NCI-H524 (cell line): ENCODE data around the gene LRP10.
A peak's percentile ranks its signal among the peaks of the same experiment; 100 is the strongest.
"Not testable (repeated sequence)": the region's sequence is repeated elsewhere in the genome, so short reads cannot be mapped to it uniquely, and the experiment has no call there.

Source experiments
- DNase-seq, 2 experiments: peaks; one replicate each; lab custom pipeline; 2025; lab: John Stamatoyannopoulos, UW

The LRP10 gene

DNA sequence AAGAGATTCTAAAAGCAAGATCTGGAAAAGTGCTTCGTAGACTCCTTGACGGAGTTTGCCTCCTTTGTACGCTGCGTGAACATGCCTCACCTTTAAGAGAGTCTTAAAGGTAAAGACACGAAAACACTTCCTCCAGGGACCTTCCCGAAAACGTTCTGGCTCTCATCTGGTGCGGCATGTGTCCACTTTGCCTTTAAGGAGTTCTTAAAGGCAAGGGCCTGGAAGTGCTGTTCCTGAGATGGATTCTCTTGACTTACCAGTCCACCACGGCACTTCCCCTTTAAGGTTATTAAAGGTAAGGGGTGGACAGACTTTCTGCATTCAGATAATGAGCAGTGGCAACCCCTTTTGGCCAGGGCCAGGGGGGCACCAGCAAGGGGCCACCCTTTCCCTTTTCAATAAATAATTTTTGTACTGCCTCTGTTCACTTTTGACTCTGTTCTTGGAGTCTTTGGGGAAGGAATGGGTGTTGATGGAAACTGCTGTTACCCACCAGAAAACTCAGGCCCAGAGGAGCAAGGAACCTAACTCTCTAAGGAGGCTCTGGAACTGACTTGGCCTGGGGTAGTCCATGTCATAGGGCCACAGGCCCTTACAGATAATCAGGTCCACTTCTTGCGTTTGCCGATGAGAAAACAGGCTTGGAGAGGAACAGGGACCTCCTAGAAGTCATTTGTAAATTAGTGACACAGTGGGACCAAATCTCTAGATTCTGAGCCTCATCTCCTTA lies 15.9 kb downstream of the LRP10 start:
- peak; percentile 99 to 100 for DNase-seq

DNA sequence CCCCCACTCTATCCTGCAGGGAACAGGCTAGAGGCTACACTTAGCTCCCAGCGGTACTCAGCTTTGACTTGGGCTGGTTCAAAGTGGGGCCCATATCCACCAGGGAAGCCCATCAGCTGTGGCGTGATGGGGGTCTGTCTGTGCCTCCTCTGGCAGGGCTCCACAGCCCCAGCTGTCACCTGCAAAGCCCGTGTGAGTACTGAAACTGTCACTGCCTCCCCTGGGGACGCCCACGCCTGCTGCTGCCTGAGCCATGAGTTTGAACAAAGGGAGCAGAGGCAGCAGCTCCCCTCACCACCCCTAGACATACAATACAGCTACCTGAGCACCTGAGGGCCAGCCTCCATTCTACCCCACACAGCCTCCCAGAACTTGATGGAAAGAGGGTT lies 16.4 kb downstream of the LRP10 start:
- DNase-seq = peak; percentile 74 to 93

- no peak for DNase-seq
Measured at GRCh38 chr14:22888662-22889061, 17.1 kb downstream of the LRP10 start.

DNA sequence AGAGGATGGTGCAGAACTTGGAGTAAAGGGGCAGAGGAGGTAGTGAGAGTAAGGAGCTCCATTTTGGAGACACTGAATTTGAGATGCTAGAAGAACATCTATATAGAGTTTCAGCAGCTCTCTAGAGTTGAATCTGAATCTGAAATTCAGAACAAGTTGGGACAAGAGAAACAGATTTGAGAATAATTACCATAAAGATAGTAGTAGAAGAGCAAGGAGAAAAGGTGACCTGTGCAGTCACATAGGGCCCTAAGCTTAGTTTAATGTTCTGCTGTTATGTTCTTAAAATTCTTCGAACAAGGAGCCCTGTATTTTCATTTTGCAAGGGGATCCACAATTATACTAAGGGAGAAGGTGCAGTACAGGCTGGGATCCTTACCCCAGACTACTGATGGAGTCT lies 18.9 kb downstream of the LRP10 start:
- DNase-seq = no peak

DNA sequence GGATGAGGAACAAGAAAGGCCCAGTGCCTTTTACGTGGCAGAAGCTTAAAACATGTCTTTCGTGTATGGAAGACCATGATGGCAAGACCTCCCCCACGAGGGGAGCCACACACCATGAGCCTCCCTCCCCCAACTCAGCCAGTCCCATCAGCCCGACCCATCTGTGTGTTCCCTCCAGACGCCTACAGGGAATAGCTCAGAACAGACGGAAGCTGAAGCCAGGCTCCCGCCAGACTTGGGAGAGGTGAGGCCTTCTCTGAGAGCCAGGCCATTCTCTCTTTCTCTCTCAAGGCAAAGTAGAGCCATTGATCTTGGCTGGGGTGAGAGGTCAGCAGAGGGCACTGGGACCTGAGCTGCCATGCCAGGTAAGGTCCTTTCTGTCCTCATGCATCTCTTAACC lies 20.9 kb downstream of the LRP10 start:
- DNase-seq = no peak

DNA sequence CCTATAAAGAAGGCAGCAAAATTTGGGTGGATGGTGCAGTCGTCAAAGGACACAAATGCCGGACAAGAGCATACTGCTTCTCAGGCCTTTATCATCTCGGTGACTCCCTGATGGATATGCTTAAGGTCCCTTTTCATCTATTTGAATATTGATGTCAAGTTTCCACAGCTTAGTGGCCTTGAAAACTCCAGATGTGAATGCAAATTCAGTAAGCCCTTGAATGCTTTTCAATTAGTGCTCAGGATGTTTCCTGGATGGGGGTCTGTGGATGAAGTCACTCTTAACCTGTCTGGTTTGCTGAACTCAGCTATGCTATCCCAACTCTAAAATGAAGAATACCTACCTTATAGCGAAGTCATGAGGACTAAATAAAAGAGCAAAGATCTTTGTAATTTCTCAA lies 22.2 kb downstream of the LRP10 start:
- no peak for DNase-seq

GRCh38 chr14:22895402-22895801 lies 23.9 kb downstream of the LRP10 start:
- DNase-seq = no peak

GRCh38 chr14:22896356-22896755 lies 24.8 kb downstream of the LRP10 start:
- no peak for DNase-seq

DNA sequence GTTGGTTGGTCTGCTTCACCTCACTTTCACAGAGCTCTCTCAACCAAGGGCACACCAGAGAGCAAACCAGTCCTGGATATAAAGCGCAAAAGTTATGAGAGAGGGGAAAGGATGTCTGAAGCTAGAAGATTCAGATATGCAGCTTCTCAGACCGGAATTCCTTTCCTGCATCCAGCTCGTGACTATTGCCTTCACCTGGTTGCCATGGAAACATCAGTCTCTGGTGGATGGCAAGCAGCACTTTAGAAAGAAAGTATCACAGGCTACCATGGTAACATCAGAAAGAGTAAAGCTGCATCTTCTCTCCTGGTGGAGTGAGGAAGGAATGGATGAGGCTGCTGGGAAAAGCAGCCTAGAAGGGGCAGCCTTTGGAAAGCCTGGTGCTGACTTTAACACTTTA lies 25.2 kb downstream of the LRP10 start:
- DNase-seq = no peak

- no peak for DNase-seq
Measured at GRCh38 chr14:22897357-22897756, 25.8 kb downstream of the LRP10 start.

DNA sequence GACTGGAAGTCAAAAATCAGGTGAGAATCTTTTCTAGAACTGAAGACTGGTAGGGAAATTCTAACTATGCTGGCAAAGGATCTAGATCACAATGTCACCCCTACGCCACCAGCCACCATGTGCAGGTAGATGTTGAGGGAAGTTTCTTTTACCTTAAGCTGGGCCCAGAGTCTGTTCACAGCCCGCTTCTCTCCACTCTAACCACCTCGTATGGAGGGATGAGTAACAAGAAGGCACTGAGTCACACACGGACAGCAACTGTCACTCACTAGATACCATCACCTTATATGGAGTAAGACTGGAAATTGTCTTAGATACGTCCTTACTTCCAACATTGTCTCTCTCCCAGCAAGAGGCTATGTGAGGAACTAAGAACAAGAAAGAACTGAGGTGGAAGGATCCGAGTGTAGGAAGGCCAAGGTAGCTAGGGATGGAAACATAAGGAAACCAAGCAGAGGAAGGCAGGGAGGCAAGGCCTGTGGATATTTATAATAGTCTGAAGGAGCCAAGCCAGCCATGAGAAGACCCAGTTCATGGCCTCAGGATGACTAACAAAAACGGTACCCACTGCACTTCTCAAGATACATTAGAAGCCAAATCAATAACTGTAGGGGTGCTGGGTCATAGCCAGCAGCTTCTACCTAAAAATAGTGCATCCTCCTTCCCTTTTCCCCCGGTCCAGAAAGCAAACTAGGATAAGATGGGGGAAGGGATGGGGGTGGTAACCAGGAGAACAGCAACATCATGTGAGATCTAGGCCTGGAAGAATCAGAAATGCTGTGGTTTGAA lies 27.0 kb downstream of the LRP10 start:
- DNase-seq = no peak

GRCh38 chr14:22900081-22900799 lies 28.7 kb downstream of the LRP10 start:
- peak; percentile 84 to 85 for DNase-seq

- DNase-seq = no peak
Measured at GRCh38 chr14:22901799-22902198, 30.3 kb downstream of the LRP10 start.

DNA sequence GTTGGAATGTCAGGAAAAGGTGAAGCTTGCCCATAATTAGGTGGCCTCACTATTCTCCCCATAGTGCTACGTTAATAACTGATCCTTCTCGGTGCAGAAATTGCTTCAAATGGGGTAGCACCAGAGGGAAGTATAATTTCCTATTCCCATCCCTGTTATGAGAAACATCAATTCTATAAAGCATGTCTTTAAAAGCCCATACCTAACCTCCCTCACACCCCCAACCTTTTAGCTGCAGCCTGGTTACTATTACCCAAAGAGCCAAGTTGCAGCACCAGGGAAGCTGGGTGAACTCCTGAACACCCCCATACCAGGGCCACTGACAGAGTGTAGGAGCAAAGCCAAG lies 32.2 kb downstream of the LRP10 start:
- DNase-seq = no peak

GRCh38 chr14:22905627-22906026 lies 34.1 kb downstream of the LRP10 start:
- DNase-seq = no peak

DNA sequence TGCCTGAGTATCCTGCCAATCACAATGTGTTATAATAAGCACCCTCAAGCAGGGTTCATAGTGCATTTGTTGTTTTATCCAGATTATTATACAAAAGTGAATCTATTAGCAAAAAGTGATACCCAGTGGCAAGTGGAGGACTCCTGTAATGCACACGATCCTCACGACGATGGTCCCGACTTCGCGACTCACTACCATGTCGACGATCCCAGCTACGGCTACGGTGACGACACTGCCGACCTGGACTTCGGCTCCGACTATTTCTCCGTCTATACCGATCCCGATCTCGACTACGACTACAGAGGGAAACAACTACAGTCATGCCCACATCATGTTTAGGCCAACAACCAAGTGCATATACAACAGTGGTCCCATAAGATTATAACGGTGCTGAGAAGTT lies 34.5 kb downstream of the LRP10 start:
- no peak for DNase-seq

DNA sequence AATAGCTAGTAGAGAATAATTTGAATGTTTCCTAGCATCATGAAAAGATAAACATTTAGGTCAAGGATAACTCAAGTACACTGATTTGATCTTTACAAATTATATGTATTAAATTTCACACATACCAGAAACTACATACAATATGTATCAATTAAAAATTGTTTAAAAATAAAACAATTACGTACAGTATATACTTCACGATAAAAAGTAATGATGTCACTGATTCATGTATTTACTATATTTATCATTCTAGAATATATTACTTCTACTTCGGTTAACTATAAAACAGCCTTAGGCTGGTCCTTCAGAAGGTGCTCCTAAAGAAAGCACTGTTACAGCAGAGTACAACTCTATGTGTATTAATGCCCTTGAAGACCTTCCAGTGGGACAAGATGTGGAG lies 35.9 kb downstream of the LRP10 start:
- DNase-seq = no peak

- DNase-seq = no peak
Measured at GRCh38 chr14:22908601-22909000, 37.1 kb downstream of the LRP10 start.

GRCh38 chr14:22910916-22911315 lies 39.4 kb downstream of the LRP10 start:
- DNase-seq = no peak

DNA sequence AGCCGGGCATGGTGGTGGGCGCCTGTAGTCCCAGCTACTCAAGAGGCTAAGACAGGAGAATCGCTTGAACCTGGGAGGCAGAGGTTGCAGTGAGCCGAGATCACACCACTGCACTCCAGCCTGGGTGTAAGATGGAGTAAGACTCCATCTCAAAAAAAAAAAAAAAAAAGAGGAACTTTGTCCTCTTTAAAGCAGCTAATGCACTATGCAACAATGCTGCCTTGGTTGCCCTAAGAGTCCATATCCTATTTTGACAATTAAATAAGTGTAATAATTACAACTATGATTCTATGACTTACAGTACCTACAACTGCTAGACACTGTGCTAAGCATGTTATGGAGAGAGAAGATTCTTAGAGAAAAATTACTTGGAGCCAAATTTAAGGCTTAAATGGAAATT lies 43.3 kb downstream of the LRP10 start:
- not testable (repeated sequence) for DNase-seq

DNA sequence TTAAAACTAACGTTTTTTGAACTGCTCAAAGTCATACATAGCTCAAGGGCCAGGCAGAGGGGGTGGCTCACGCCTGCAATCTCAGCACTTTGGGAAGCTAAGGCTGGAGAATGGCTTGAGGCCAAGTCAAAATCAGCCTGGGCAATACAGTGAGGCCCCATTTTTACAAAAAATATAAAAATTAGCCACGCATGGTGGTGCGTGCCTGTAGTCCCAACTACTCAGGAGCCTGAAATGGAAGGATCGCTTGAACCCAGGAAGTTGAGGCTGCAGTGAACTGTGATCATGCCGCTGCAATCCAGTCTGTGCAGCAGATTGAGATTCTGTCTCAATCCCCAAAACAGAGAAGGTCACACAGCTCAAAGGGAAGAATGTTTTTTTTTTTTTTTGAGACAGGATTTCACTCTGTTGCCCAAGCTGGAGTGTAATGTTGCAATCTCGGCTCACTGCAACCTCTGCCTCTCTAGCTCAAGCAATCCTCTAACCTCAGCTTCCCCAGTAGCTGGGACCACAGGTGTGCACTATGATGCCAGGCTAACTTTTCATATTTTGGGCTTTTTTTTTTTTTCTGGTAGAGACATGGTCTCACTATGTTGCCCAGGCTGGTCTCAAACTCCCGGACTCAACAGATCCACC lies 44.5 kb downstream of the LRP10 start:
- no peak for DNase-seq

DNA sequence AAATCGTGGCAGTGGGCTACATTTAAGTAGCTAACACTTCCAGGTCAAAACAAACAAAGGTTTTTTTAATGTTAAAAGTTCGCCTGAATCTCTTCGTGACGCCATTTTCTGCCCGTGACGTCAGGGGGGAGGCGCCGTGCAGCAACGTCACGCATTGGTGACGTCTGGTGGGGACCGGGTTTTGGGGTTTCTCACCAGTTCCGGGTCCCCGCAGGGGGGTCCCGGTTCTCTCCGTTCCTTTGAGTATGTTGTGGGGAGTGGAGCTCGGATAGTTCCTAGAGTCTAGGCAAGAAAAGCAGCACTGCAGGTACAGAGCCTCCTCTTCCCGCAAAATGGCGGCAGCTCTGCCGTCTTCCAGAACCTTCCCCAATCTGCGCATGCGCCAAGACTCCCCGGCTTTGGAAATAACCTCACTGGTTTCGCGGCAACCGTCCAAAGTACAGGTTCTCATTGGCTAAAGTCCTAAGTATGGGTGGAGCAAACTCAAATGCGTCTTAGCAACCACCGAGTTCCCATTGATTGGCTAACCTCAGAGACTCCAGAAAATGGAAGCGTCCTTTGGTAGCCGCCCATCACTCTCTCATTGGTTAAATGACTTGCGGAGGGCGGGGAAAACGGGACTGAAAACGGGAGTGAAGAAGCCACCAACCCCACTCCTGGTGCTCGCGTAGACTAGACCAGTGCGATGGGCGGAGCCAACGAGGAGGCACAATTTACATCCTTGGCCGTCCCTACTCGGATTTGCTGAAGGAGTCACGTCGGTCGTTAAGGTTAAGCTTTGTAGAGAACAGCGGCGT lies 47.5 kb downstream of the LRP10 start, which contains the start of gene RBM23:
Gene RBM23 (minus strand): TSS at position 346 of the 797 bp plus-strand sequence.
- DNase-seq = peak; percentile 100
